Purkinje cell (primary cell): ENCODE measurements around the gene LALBA. TPM values are rescaled to one million over a fixed set of nuclear protein-coding genes. Genes with fewer than 3 reads are reported as not detected.

Experiments used
- polyA plus RNA-seq: library from polyadenylated mRNA; unstranded; fragments of >200 nt; fragmentation: Nextera tagmentation; gene quantifications from 2 replicates; pipeline ENCODE4 v1.2.1, GENCODE V29; 2014

Gene LALBA
- not detected in 2 replicates for polyA plus RNA-seq

GRCh38 chr12:48569946-48570345 is at the start of gene LALBA:
Gene LALBA (minus strand): TSS chr12:48570046. CDS start chr12:48570020, 26 bp downstream.

GRCh38 chr12:48525332-48525731 is 44.5 kb downstream of the LALBA start, which contains the start of gene OR8S1:
Gene OR8S1 (plus strand): TSS chr12:48525632. CDS start chr12:48525632, 0 bp downstream.

Other genes starting within 250 kb of the LALBA start
- gene ZNF641, start 219.1 kb downstream of the LALBA start, polyA plus RNA-seq, result 4.8 and 7.6 TPM in 2 replicates
- gene ANP32D, start 97.5 kb downstream of the LALBA start, polyA plus RNA-seq, result not detected in 2 replicates
- not detected in 2 replicates for gene C12orf54, start 87.5 kb downstream of the LALBA start, polyA plus RNA-seq
- not detected in 2 replicates for gene OR8S1, start 44.4 kb downstream of the LALBA start, polyA plus RNA-seq
- 10.5 and 17.2 TPM in 2 replicates for gene KANSL2, start 112.2 kb upstream of the LALBA start, polyA plus RNA-seq
- 5.7 and 17.9 TPM in 2 replicates for gene CCNT1, start 146.7 kb upstream of the LALBA start, polyA plus RNA-seq
- gene ADCY6, start 219.0 kb upstream of the LALBA start, polyA plus RNA-seq, result 0.43 and 0.48 TPM in 2 replicates
- 2.0 and 15.5 TPM in 2 replicates for gene CACNB3, start 248.4 kb upstream of the LALBA start, polyA plus RNA-seq